Panc1 (cell line): ENCODE data around the gene KRTAP19-3.

Experiments used
- POLR2AphosphoS5 ChIP-seq: IDR thresholded peaks from 2 replicates; pipeline ENCODE4 v1.6.1; 2012; ENCODE audit warnings: mild to moderate bottlenecking, low read depth, low read length, moderate library complexity
- SIN3A ChIP-seq: IDR thresholded peaks from 2 replicates; pipeline ENCODE4 v1.6.1; 2012; ENCODE audit warnings: low read depth, mild to moderate bottlenecking, low read length, moderate library complexity, borderline replicate concordance; ENCODE audit not compliant: insufficient read depth
- TF ChIP-seq, protein P1 (sequence below): fragments of 450-650 bp; IDR thresholded peaks from 2 replicates; pipeline ENCODE4 v1.5.1; 2017; ENCODE audit warnings: mild to moderate bottlenecking
- TF ChIP-seq, protein P2 (sequence below), 2 experiments: IDR thresholded peaks; 2 replicates each; pipeline ENCODE4 v1.6.1; 2011 to 2012; ENCODE audit warnings: low read depth in 2 of 2, control low read depth in 1 of 2, low read length in 1 of 2, mild to moderate bottlenecking in 1 of 2, moderate library complexity in 1 of 2; ENCODE audit not compliant: insufficient read depth in 1 of 2

DNA sequence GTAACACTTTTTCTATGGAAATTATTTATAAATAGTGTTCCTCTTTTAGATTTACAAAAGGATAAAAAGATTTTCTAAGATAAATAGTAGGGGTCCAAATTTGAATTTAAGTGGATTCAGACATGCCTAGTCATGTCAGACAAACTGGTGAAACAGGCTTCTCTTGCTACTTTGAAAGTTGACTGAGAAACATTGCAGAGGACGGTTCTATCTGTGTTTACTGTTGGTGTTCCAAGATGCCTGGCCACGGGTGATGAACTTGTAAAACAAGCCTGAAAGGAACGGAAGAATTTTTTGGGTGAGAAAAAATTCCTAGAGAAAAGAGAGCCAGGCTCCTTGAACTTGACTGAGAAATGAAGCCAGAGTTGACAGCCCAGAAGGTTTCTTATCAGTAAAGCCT lies 13.8 kb downstream of the KRTAP19-3 start:
- TF ChIP-seq, protein P1, sequence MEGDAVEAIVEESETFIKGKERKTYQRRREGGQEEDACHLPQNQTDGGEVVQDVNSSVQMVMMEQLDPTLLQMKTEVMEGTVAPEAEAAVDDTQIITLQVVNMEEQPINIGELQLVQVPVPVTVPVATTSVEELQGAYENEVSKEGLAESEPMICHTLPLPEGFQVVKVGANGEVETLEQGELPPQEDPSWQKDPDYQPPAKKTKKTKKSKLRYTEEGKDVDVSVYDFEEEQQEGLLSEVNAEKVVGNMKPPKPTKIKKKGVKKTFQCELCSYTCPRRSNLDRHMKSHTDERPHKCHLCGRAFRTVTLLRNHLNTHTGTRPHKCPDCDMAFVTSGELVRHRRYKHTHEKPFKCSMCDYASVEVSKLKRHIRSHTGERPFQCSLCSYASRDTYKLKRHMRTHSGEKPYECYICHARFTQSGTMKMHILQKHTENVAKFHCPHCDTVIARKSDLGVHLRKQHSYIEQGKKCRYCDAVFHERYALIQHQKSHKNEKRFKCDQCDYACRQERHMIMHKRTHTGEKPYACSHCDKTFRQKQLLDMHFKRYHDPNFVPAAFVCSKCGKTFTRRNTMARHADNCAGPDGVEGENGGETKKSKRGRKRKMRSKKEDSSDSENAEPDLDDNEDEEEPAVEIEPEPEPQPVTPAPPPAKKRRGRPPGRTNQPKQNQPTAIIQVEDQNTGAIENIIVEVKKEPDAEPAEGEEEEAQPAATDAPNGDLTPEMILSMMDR, result no peak
- TF ChIP-seq POLR2AphosphoS5, result no peak
- TF ChIP-seq, protein P2, sequence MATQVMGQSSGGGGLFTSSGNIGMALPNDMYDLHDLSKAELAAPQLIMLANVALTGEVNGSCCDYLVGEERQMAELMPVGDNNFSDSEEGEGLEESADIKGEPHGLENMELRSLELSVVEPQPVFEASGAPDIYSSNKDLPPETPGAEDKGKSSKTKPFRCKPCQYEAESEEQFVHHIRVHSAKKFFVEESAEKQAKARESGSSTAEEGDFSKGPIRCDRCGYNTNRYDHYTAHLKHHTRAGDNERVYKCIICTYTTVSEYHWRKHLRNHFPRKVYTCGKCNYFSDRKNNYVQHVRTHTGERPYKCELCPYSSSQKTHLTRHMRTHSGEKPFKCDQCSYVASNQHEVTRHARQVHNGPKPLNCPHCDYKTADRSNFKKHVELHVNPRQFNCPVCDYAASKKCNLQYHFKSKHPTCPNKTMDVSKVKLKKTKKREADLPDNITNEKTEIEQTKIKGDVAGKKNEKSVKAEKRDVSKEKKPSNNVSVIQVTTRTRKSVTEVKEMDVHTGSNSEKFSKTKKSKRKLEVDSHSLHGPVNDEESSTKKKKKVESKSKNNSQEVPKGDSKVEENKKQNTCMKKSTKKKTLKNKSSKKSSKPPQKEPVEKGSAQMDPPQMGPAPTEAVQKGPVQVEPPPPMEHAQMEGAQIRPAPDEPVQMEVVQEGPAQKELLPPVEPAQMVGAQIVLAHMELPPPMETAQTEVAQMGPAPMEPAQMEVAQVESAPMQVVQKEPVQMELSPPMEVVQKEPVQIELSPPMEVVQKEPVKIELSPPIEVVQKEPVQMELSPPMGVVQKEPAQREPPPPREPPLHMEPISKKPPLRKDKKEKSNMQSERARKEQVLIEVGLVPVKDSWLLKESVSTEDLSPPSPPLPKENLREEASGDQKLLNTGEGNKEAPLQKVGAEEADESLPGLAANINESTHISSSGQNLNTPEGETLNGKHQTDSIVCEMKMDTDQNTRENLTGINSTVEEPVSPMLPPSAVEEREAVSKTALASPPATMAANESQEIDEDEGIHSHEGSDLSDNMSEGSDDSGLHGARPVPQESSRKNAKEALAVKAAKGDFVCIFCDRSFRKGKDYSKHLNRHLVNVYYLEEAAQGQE (IDR thresholded peaks at IDR 0.05; ENCODE audit: insufficient read depth in 1 of 2, low read depth in 2 of 2, low read length in 1 of 2), result no peak
- no peak for TF ChIP-seq SIN3A
